Rectal smooth muscle tissue (tissue), 1 donor: ENCODE results near the gene TRIM46.

Source experiments
- H3K27ac ChIP-seq: one replicate; pipeline ENCODE4 v1.7.0; 2013; ENCODE audit warnings: low read depth, low read length, inconsistent platforms
- H3K27me3 ChIP-seq: one replicate; pipeline ENCODE4 v1.7.0; 2013; ENCODE audit warnings: low read length; ENCODE audit not compliant: control insufficient read depth, insufficient read depth
- H3K36me3 ChIP-seq: one replicate; pipeline ENCODE4 v1.7.0; 2013; ENCODE audit warnings: low read length; ENCODE audit not compliant: control insufficient read depth, insufficient read depth
- H3K4me1 ChIP-seq: one replicate; pipeline ENCODE4 v1.7.0; 2013; ENCODE audit warnings: low read length; ENCODE audit not compliant: control insufficient read depth, insufficient read depth
- H3K4me3 ChIP-seq: one replicate; pipeline ENCODE4 v1.7.0; 2013; ENCODE audit warnings: low read length
- H3K9ac ChIP-seq: one replicate; pipeline ENCODE4 v1.7.0; 2013; ENCODE audit warnings: low read length

TRIM46 gene

GRCh38 chr1:155131285-155131684 is 42.4 kb upstream of the TRIM46 start:
- H3K9ac ChIP-seq = no peak overlapping the region
- peak overlapping the region; percentile 12 for H3K4me3 ChIP-seq

GRCh38 chr1:155131856-155132255 is 41.8 kb upstream of the TRIM46 start:
- Histone ChIP-seq H3K27me3 (peaks cover 6% of the 10 kb centered on the region), H3K4me1 (peaks cover 22% of the 10 kb centered on the region), H3K4me3 (no peak overlapping the region), H3K9ac (no peak overlapping the region), H3K36me3 (peaks cover 20% of the 10 kb centered on the region), H3K27ac (no peak overlapping the region)

More at GRCh38 chr1:155131285-155131684, 42.4 kb upstream of the TRIM46 start:
- peaks cover 6% of the 10 kb centered on the region for H3K27me3 ChIP-seq
- peaks cover 22% of the 10 kb centered on the region for H3K4me1 ChIP-seq
- H3K27ac ChIP-seq = no peak overlapping the region
- peaks cover 20% of the 10 kb centered on the region for H3K36me3 ChIP-seq

GRCh38 chr1:155133799-155134281 is 39.8 kb upstream of the TRIM46 start:
- Histone ChIP-seq H3K27ac (no peak overlapping the region), H3K36me3 (peaks cover 20% of the 10 kb centered on the region), H3K9ac (no peak overlapping the region), H3K4me3 (no peak overlapping the region), H3K4me1 (peaks cover 16% of the 10 kb centered on the region), H3K27me3 (peaks cover 2% of the 10 kb centered on the region)

- Histone ChIP-seq H3K4me3 (peak overlapping the region; percentile 92), H3K4me1 (peaks cover 13% of the 10 kb centered on the region), H3K36me3 (peaks cover 20% of the 10 kb centered on the region), H3K27ac (peak overlapping the region; percentile 99), H3K9ac (no peak overlapping the region), H3K27me3 (no peaks in the 10 kb centered on the region)
Observed at GRCh38 chr1:155134322-155134721, 39.3 kb upstream of the TRIM46 start.

GRCh38 chr1:155134880-155135414 is 38.7 kb upstream of the TRIM46 start:
- H3K9ac ChIP-seq = peak overlapping the region; percentile 97
- peaks cover 10% of the 10 kb centered on the region for H3K4me1 ChIP-seq
- H3K4me3 ChIP-seq = peak overlapping the region; percentile 92

GRCh38 chr1:155135415-155136028 is 38.1 kb upstream of the TRIM46 start, which contains the start of gene SLC50A1:
Gene SLC50A1 (plus strand): TSS chr1:155135852. CDS start chr1:155135912, 60 bp downstream.
- Histone ChIP-seq H3K9ac (peak within 1 kb of the TSS; percentile 97), H3K27me3 (no peaks in the 10 kb centered on the region), H3K27ac (peak within 1 kb of the TSS; percentile 99), H3K36me3 (peaks cover 20% of the 10 kb centered on the region), H3K4me3 (peak within 1 kb of the TSS; percentile 92), H3K4me1 (peaks cover 8% of the 10 kb centered on the region)

More at GRCh38 chr1:155134880-155135414, 38.7 kb upstream of the TRIM46 start:
- Histone ChIP-seq H3K27ac (peak overlapping the region; percentile 99), H3K27me3 (no peaks in the 10 kb centered on the region), H3K36me3 (peaks cover 20% of the 10 kb centered on the region)

GRCh38 chr1:155136748-155137147 is 36.9 kb upstream of the TRIM46 start:
- Histone ChIP-seq H3K9ac (no peak overlapping the region), H3K4me3 (peak overlapping the region; percentile 54), H3K36me3 (peaks cover 13% of the 10 kb centered on the region), H3K27ac (peak overlapping the region; percentile 41), H3K27me3 (no peaks in the 10 kb centered on the region), H3K4me1 (peaks cover 8% of the 10 kb centered on the region)

- H3K4me3 ChIP-seq = peak overlapping the region; percentile 54
- no peak overlapping the region for H3K9ac ChIP-seq
- H3K27ac ChIP-seq = peak overlapping the region; percentile 41
Observed at GRCh38 chr1:155137154-155137949, 36.3 kb upstream of the TRIM46 start.

GRCh38 chr1:155139895-155140629 is 33.6 kb upstream of the TRIM46 start, which contains the start of gene DPM3:
Gene DPM3 (minus strand): TSS chr1:155140531. CDS start chr1:155140240, 291 bp downstream.
- H3K27ac ChIP-seq = peak within 1 kb of the TSS; percentile 92
- peak within 1 kb of the TSS; percentile 91 for H3K4me3 ChIP-seq
- H3K9ac ChIP-seq = peak within 1 kb of the TSS; percentile 94
- peaks cover 4% of the 10 kb centered on the region for H3K4me1 ChIP-seq
- no peaks in the 10 kb centered on the region for H3K36me3 ChIP-seq
- H3K27me3 ChIP-seq = no peaks in the 10 kb centered on the region

More at GRCh38 chr1:155137154-155137949, 36.3 kb upstream of the TRIM46 start:
- peaks cover 11% of the 10 kb centered on the region for H3K36me3 ChIP-seq
- no peaks in the 10 kb centered on the region for H3K27me3 ChIP-seq
- peaks cover 8% of the 10 kb centered on the region for H3K4me1 ChIP-seq

- Histone ChIP-seq H3K9ac (no peak overlapping the region), H3K27me3 (no peaks in the 10 kb centered on the region), H3K4me3 (peak overlapping the region; percentile 91), H3K27ac (peak overlapping the region; percentile 92), H3K36me3 (no peaks in the 10 kb centered on the region), H3K4me1 (peaks cover 4% of the 10 kb centered on the region)
Observed at GRCh38 chr1:155140630-155140953, 33.1 kb upstream of the TRIM46 start.

GRCh38 chr1:155141749-155142148 is 31.9 kb upstream of the TRIM46 start:
- Histone ChIP-seq H3K9ac (no peak overlapping the region), H3K36me3 (no peaks in the 10 kb centered on the region), H3K4me1 (peaks cover 3% of the 10 kb centered on the region), H3K27ac (no peak overlapping the region), H3K4me3 (no peak overlapping the region), H3K27me3 (no peaks in the 10 kb centered on the region)

GRCh38 chr1:155145491-155145890 is 28.2 kb upstream of the TRIM46 start:
- Histone ChIP-seq H3K27ac (no peak overlapping the region), H3K27me3 (no peaks in the 10 kb centered on the region), H3K9ac (no peak overlapping the region), H3K36me3 (no peaks in the 10 kb centered on the region), H3K4me1 (no peaks in the 10 kb centered on the region), H3K4me3 (no peak overlapping the region)
